GM12878 (cell line): Measurements from ENCODE around the gene SFI1. TPM values are rescaled to one million over a fixed set of nuclear protein-coding genes. Genes with fewer than 3 reads are reported as not detected.
"Not testable (repeated sequence)": the region's sequence is repeated elsewhere in the genome, so short reads cannot be mapped to it uniquely, and the experiment has no call there.

Experiments
- ATAC-seq: fragments of 200-7000 bp; cut with Tn5 transposase; 3 replicates; pipeline ENCODE4 v1.9.1; 2020; ENCODE audit warnings: mild to moderate bottlenecking, moderate library complexity
- BruUV-seq: library from RNA; stranded (reverse); fragments of 400-500 nt; replicated peaks from 2 replicates; lab custom pipeline; 2021; lab: Mats Ljungman, UMichigan
- CTCF ChIA-PET: fragments of 300-600 bp; sonication (Branson Sonifier 250); formaldehyde crosslinking; extraction: SDS; loops from one replicate; lab custom pipeline; 2021; ENCODE audit warnings: inconsistent platforms; lab: Yijun Ruan, JAX
- POLR2A ChIA-PET: fragments of 350-600 bp; formaldehyde crosslinking; extraction: SDS; loops from one replicate; lab custom pipeline; 2021; ENCODE audit warnings: inconsistent platforms; lab: Charles Lee
- RAD21 ChIA-PET: fragments of 300-600 bp; sonication (Branson Sonifier 250); formaldehyde crosslinking; loops from one replicate; lab custom pipeline; 2023; ENCODE audit warnings: antibody characterized with exemption; ENCODE audit not compliant: unreplicated experiment; lab: Charles Lee
- SMC1A ChIA-PET: fragments of 300-600 bp; sonication (Branson Sonifier 250); formaldehyde crosslinking; loops from one replicate; lab custom pipeline; 2023; ENCODE audit not compliant: unreplicated experiment, uncharacterized antibody; lab: Charles Lee
- DNase-seq: peaks from one replicate; pipeline ENCODE4 v3.0.0-alpha.2; 2011; ENCODE audit warnings: low read depth, low spot score
- FAIRE-seq: peaks from 3 replicates; lab custom pipeline; 2011; peaks lifted over from hg19 to GRCh38; lab: Jason Lieb, UNC
- H2AFZ ChIP-seq: 2 replicates; pipeline ENCODE4 v1.6.0; 2011; ENCODE audit warnings: low read depth, low read length, control low read depth; ENCODE audit not compliant: control insufficient read depth
- H3K27ac ChIP-seq: 2 replicates; pipeline ENCODE4 v1.5.1; 2011; ENCODE audit warnings: control low read depth; ENCODE audit not compliant: control insufficient read depth, insufficient read depth
- H3K27me3 ChIP-seq, 2 experiments: replicated peaks in 1 of 2; 2 replicates each; pipeline versions ENCODE4 v1.6.0 to v1.6.1; 2011; ENCODE audit warnings: low read length in 1 of 2; ENCODE audit not compliant: control insufficient read depth in 2 of 2, insufficient read depth in 2 of 2
- H3K36me3 ChIP-seq, 2 experiments: 2 replicates each; pipeline ENCODE4 v1.5.1; 2011; ENCODE audit warnings: low read length in 1 of 2; ENCODE audit not compliant: control insufficient read depth in 2 of 2, insufficient read depth in 2 of 2
- H3K4me1 ChIP-seq: 2 replicates; pipeline ENCODE4 v1.6.1; 2011; ENCODE audit warnings: mild to moderate bottlenecking, low read length, moderate library complexity, mixed read lengths; ENCODE audit not compliant: control insufficient read depth, insufficient read depth
- H3K4me2 ChIP-seq: 2 replicates; pipeline ENCODE4 v1.6.0; 2011; ENCODE audit warnings: control low read depth; ENCODE audit not compliant: control insufficient read depth, insufficient read depth
- H3K4me3 ChIP-seq: fragments of 200-600 bp; sonication (generic); 2 replicates; pipeline ENCODE4 v1.5.1; 2016
- H3K79me2 ChIP-seq: 2 replicates; pipeline ENCODE4 v1.6.0; 2011; ENCODE audit warnings: low read length; ENCODE audit not compliant: control insufficient read depth, insufficient read depth
- H3K9ac ChIP-seq: 2 replicates; pipeline ENCODE4 v1.8.0; 2011; ENCODE audit warnings: low read length, control low read depth, mixed read lengths; ENCODE audit not compliant: control insufficient read depth, insufficient read depth
- H3K9me3 ChIP-seq: replicated peaks from 3 replicates; pipeline ENCODE4 v1.5.1; 2011; ENCODE audit warnings: mild to moderate bottlenecking, low read length; ENCODE audit not compliant: control insufficient read depth, insufficient read depth
- H4K20me1 ChIP-seq: 2 replicates; pipeline ENCODE4 v1.6.0; 2011; ENCODE audit not compliant: control insufficient read depth, insufficient read depth
- JUNB ChIP-seq: IDR thresholded peaks from 2 replicates; pipeline ENCODE4 v1.6.1; 2016; ENCODE audit warnings: antibody characterized with exemption, mild to moderate bottlenecking
- KLF5 ChIP-seq: fragments of 450-650 bp; IDR thresholded peaks from 2 replicates; pipeline ENCODE4 v1.6.1; 2014; ENCODE audit warnings: mild to moderate bottlenecking; ENCODE audit not compliant: partially characterized antibody
- NR2F1 ChIP-seq: fragments of 450-650 bp; conservative IDR thresholded peaks from 2 replicates; pipeline ENCODE4 v1.6.1; 2017; ENCODE audit warnings: mild to moderate bottlenecking
- ZNF384 ChIP-seq: IDR thresholded peaks from 2 replicates; pipeline ENCODE4 v1.6.1; 2012; ENCODE audit warnings: low read depth, mild to moderate bottlenecking, low read length, improper control_type of control experiment, borderline replicate concordance
- WGBS: methylation state at CpG from one replicate; pipeline ENCODE4 v1.1.6; 2016; ENCODE audit warnings: low lambda C conversion rate; ENCODE audit not compliant: insufficient replicate concordance, insufficient coverage; ENCODE audit errors: missing lambda C conversion rate; 5-methylcytosine and 5-hydroxymethylcytosine counted together
- in situ Hi-C: fragments of 300-500 bp; cut with MboI; formaldehyde crosslinking; loops from 9 replicates; pipeline ENCODE4 v1.14.3; 2018; ENCODE audit warnings: mixed read lengths
- intact Hi-C: fragments of 100-400 bp; cut with micrococcal nuclease; formaldehyde crosslinking; loops from one replicate; pipeline ENCODE4 v1.14.2; 2022; ENCODE audit not compliant: unreplicated experiment
- polyA plus RNA-seq, 11 experiments: library from polyadenylated mRNA; depleted of rRNA in 4 of 11; unstranded in 6 of 11; stranded (reverse) in 5 of 11; fragments of >200 nt; fragmentation: Nextera tagmentation in 4 of 11; fragmentation: Illumina TruSeq in 1 of 11; extraction: Ambion mirVana in 4 of 11; extraction: Trizol in 1 of 11; gene quantifications; 1 replicate in 1 of 11; 2 replicates in 10 of 11; pipeline versions ENCODE4 v1.2.1 to v1.2.3, GENCODE V29; 2011 to 2016; ENCODE audit warnings: inconsistent platforms in 2 of 11, missing spikeins in 2 of 11, low read depth in 1 of 11
- total RNA-seq, 4 experiments: library from RNA; depleted of rRNA in 3 of 4; stranded (reverse); fragments of >200 nt in 3 of 4; fragmentation: Illumina TruSeq in 1 of 4; extraction: Trizol in 1 of 4; gene quantifications; 2 replicates each; pipeline versions ENCODE4 v1.2.1 to v1.2.3, GENCODE V29; 2013 to 2021
- TF ChIP-seq, protein P1 (sequence below): fragments of 450-650 bp; IDR thresholded peaks from 2 replicates; pipeline ENCODE4 v1.6.1; 2018; ENCODE audit warnings: borderline replicate concordance, mild to moderate bottlenecking; ENCODE audit not compliant: partially characterized antibody

SFI1 gene
- total and polyA plus RNA-seq, 10 of the 15 experiments (the other 5 are each of a cell fraction or from before 2014, with no cell fraction given) = 6.3 to 70.1 (median 30.4) TPM

DNA sequence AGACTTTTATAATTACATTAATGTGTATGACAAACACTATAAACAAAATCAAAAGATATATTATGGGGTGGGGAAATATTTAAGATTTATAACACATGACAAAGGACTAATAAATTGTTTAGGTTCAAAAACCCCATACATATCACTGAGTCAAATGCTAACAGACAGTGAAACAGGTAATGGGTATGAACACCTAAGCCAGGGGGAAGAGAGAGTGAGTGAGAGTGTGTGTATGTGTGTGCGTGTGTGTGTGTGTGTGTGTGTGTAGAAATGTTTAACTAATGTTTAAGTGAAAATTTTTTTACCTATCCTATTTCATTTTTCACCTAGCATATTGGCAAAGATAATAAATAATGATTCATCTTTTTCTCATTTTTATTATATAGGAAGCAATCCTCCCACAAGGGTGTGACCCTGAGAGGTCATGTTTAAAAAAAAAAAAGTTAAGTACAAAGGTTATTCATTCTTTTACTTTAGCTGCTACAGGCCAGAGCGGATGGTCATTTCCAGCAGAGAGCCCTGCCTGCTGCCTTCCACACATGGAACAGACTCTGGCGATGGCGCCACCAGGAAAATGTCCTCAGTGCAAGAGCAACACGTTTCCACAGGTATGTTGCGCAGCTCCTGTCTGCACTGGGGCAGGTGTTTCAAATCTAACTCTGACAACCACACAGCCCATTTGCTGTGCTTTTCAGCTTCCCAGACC lies 92.8 kb downstream of the SFI1 start:
- ChIA-PET RAD21 (no interaction called here), SMC1A (interaction anchor here (0.6 to 0.7 kb wide), 2 partner anchors 11 to 1364 kb away, joined by 3 to 4 read pairs; no protein-coding TSS in a partner anchor), CTCF (interaction anchor here (0.7 to 1.1 kb wide), 3 partner anchors 26 to 137 kb away, joined by 3 read pairs; no protein-coding TSS in a partner anchor), POLR2A (no interaction called here)
- 89% methylated on average over 6 of the region's 6 CpGs for WGBS
- Histone ChIP-seq H3K9me3 (no peaks in the 10 kb centered on the region), H3K4me2 (no peak overlapping the region), H3K9ac (no peak overlapping the region), H3K36me3 (peaks cover 6 to 24% of the 10 kb centered on the region in 2 experiments), H3K4me1 (no peaks in the 10 kb centered on the region), H3K4me3 (no peak overlapping the region), H4K20me1 (no peaks in the 10 kb centered on the region), H2AFZ (no peak overlapping the region), H3K79me2 (no peaks in the 10 kb centered on the region), H3K27ac (no peak overlapping the region), H3K27me3 (no peaks in the 10 kb centered on the region)
- in situ Hi-C loops (no loop called here), intact Hi-C loops (no loop called here)
- no peak for TF ChIP-seq NR2F1
- TF ChIP-seq, protein P1, sequence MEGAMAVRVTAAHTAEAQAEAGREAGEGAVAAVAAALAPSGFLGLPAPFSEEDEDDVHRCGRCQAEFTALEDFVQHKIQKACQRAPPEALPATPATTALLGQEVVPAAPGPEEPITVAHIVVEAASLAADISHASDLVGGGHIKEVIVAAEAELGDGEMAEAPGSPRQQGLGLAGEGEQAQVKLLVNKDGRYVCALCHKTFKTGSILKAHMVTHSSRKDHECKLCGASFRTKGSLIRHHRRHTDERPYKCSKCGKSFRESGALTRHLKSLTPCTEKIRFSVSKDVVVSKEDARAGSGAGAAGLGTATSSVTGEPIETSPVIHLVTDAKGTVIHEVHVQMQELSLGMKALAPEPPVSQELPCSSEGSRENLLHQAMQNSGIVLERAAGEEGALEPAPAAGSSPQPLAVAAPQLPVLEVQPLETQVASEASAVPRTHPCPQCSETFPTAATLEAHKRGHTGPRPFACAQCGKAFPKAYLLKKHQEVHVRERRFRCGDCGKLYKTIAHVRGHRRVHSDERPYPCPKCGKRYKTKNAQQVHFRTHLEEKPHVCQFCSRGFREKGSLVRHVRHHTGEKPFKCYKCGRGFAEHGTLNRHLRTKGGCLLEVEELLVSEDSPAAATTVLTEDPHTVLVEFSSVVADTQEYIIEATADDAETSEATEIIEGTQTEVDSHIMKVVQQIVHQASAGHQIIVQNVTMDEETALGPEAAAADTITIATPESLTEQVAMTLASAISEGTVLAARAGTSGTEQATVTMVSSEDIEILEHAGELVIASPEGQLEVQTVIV = no peak
- TF ChIP-seq KLF5 = no peak
- no peak for TF ChIP-seq JUNB
- no peak for TF ChIP-seq ZNF384
- FAIRE-seq (no peak), DNase-seq (no peak), ATAC-seq (no peak)
- BruUV-seq = no TSS peak

DNA sequence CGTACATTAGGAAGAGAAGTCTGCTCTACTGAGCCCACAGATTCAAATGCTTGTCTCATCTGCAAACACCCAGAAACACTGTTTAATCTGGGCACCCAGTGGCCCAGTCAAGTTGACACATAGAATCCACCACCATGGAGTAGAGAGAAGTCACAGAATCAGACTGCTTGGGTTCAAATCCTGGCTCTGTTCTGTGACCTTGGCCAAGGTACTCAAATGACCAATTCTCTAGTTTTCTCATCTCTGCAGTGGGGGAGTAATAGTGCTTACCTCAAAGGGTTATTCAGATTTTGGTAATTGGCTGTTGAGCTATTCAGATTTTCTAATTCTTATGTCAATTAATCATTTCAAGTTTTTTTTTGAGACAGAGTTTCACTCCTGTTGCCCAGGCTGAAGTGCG lies 93.8 kb downstream of the SFI1 start:
- H2AFZ ChIP-seq, POLR2A ChIA-PET, H3K9ac ChIP-seq, H3K79me2 ChIP-seq, H3K4me2 ChIP-seq, in situ Hi-C loops, H3K4me1 ChIP-seq, RAD21 ChIA-PET, ATAC-seq, SMC1A ChIA-PET, H3K27ac ChIP-seq, FAIRE-seq, BruUV-seq, DNase-seq, H3K9me3 ChIP-seq, H3K27me3 ChIP-seq, H4K20me1 ChIP-seq, intact Hi-C loops, H3K4me3 ChIP-seq: not testable (repeated sequence)
- CTCF ChIA-PET = interaction anchor here (1.1 kb wide), 1 partner anchor 138 kb away, joined by 3 read pairs; no protein-coding TSS in a partner anchor
- no CpG with 5 or more reads among the region's 2 CpGs for whole genome bisulfite sequencing
- H3K36me3 ChIP-seq = peaks cover 6 to 19% of the 10 kb centered on the region in 2 experiments
